GM21381 (cell line): Measurements from ENCODE around the gene CADPS.

Experiments
- ATAC-seq: cut with Tn5 transposase; IDR thresholded peaks from one replicate; pipeline ENCODE4 v1.9.1; 2021; ENCODE audit warnings: mild to moderate bottlenecking, moderate library complexity; ENCODE audit not compliant: unreplicated experiment

The CADPS gene

GRCh38 chr3:62567097-62568021 is 307.9 kb downstream of the CADPS start:
- ATAC-seq = no peak

- no peak for ATAC-seq
Measured at GRCh38 chr3:62566022-62566557, 309.1 kb downstream of the CADPS start.

- ATAC-seq = no peak
Measured at GRCh38 chr3:62562596-62562995, 312.6 kb downstream of the CADPS start.

GRCh38 chr3:62562017-62562416 is 313.2 kb downstream of the CADPS start:
- ATAC-seq = no peak

- ATAC-seq = no peak
Measured at GRCh38 chr3:62559831-62560445, 315.3 kb downstream of the CADPS start.

DNA sequence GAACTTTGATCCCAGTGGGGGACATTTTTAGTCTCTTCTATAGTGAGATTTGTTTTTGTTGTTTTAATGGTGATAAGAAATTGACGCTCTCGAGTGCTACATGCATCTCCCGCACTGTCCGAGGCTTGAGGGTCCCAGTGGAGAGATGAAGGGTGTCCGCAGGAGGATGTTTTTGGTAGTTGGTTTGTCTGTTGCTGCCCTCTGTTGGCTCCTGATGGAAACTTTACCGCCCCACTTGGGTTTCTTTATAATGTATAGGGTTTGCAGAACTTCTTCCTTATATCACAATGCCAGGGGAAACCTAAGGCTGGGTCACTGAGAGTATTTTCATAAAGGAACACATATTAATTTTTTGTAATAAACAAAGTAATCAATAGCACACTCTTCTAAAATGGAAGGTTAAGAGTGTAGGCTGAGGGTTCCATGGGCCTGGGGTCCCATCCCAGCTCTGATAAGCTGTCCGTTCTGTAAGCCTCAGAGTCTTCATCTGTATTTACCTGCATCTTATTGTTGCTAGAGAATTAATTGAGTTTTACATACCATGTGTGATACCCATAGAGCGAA is 316.6 kb downstream of the CADPS start:
- no peak for ATAC-seq

DNA sequence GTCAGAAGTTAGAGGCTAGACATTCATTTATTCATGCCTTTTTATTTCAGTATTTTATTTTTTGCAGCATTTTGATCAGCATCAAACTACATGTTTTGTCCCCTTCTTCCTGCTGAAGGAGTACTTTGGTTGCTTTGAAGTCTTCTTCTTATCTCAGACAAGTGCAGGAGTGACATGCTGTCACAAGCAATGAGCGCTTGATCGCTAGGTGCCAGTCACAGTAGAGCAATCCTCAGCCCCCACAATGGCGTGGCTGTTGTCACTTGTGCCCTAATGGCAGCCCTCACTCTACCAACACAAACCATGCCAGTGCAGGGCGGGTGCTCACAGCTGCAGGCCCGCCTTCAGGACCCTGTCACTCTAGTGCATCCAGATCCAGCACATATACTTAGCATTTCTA is 317.2 kb downstream of the CADPS start:
- ATAC-seq = no peak

- ATAC-seq = no peak
Measured at GRCh38 chr3:62557450-62557849, 317.8 kb downstream of the CADPS start.

- ATAC-seq = no peak
Measured at GRCh38 chr3:62556121-62556815, 318.9 kb downstream of the CADPS start.

DNA sequence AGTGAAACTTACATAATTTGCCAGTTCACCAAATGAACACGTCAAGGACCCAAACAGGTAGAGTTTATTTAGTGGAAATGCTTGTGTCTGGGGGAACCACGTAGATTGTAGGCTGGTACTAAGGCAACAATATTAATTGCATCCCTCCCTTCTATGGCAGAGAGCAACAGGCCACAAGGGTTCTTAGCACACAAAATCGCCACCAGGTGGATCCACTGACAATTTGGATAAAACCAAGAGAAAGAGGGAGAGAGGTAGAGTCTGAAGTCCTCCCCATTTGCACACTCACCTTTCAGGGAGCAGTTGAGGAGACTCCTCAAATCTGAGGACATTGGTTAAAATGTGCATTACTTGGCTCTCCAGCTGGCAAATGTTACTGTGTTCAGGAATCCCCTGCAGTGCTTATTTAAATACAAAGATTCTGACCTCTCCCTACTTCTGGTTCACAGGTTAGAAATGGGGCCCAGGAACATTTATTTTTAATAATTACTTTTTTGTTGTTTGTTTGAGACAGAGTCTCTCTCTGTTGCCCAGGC is 320.9 kb downstream of the CADPS start:
- ATAC-seq = no peak

GRCh38 chr3:62553811-62554210 is 321.4 kb downstream of the CADPS start:
- ATAC-seq = no peak

DNA sequence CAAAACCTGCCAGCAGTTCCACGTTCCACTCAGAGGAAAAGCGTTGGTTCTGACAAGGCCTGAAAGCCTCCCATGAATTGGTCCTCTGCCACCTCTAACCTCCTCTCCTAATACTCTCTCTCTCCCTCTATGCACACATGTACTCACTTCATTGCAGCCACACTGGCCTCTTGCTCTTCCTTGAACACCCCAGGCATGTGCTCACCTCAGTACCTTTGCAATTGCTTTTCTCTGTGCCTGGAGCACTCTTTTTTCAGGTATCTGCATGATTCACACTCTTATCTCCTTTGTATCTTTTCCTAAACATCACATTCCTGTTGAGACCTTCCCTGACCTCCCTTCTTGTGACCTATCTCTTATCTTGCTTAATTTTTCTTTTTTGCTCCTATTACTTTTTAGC is 323.7 kb downstream of the CADPS start:
- ATAC-seq = no peak

DNA sequence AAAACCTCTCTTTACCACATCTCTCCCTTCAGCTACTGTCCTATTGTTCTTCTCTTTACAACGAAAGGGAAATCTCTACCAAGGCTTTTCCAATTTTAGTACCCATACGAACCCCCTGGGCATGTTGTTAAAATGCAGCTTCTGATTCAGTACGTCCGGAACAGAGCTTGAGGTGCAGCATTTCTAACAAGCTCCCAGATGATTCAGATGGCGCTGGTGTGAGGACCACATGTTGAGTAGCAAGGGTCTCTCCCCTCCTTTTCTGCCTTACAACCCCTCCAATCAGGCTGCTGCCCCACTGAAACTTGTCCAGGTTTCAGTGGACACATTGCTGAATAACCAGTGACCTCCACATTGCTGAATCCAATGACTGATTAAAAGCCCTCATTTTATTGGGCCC is 324.8 kb downstream of the CADPS start:
- no peak for ATAC-seq

- no peak for ATAC-seq
Measured at GRCh38 chr3:62548528-62549205, 326.5 kb downstream of the CADPS start.

- ATAC-seq = no peak
Measured at GRCh38 chr3:62546266-62546665, 328.9 kb downstream of the CADPS start.

DNA sequence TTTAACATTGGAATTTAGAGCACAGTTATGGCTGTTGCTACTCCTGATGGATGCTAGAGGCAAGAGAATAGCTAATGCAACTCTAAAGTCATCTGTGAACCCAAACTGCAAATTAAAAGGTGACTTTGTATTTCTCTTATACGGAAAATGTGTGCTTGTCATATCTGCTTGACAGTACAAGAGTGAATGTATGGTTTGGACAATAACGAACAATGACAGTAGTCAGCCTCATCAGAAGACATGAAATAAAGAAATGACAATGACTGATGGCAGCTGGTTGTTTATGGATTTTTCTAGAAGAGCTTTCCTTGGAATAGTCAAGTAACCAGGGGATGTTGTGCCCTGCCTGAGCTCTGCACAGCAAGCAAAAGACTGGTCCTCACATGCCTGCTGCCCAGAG is 333.0 kb downstream of the CADPS start:
- no peak for ATAC-seq

DNA sequence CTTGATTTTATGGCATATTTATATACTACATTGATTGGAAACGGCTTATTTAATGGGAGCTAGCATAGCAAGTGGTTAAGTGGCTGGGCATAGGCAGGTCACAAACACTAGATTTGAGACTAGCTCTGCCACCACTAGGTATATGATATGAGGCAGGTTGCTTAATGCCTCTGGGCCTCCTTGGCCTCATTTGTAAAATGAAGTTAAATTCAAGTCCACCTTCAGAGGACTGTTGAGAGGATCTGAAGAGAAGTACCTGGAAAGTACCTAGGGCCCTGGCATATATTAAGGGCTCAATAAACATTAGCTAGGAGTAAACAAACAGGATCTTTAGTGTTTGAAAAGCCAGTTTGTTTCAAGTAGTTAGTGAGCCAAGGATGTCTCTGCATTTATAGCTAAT is 335.5 kb downstream of the CADPS start:
- no peak for ATAC-seq

- ATAC-seq = no peak
Measured at GRCh38 chr3:62538691-62539356, 336.4 kb downstream of the CADPS start.

DNA sequence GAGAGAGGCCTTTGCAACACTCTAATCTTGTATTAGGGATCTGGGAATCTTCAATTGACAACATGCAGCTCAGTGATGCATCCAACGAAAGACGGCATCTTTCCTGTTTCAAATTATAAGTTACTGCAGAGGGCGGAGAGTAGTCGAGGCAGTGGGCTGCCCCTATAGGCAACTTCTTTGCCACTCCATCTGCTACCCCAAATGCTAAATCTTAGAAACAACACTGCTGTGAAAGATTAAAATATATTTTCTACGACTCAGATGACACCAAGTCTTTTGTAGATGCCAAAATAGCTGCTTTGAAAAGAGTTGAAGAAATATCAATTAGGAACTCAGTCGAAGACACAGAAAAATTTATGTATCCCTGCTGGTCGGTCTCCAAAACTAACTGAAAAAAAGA is 340.9 kb downstream of the CADPS start:
- no peak for ATAC-seq

DNA sequence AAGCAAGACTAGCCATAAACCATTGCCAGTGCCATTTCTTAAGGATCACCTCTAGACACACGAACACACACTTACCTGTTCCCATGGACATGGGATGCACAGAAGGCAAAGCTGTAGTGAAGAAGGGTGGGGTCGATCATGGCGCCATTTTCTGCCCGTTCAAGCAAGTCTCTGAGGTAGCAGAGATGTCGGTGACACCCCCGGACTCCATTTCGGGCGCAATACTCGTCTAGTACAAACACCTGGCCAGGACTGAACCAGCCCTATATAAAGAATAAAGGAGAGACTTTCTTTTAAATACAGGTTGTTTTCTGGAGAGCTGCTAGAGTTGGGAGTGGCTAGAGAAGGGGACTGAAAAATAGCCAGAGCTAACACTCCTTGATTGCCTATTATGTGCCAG is 342.4 kb downstream of the CADPS start:
- ATAC-seq = no peak
